Astrocyte of the cerebellum (primary cell): ENCODE data around the gene RNF14.

Source experiments
- DNase-seq: peaks from one replicate; pipeline ENCODE4 v3.0.0-alpha.2; 2011; ENCODE audit warnings: low read depth
- H3K4me3 ChIP-seq: 2 replicates; pipeline ENCODE4 v1.5.1; 2011; ENCODE audit warnings: mild to moderate bottlenecking, low read depth, low read length, moderate library complexity
- CTCF ChIP-seq: IDR thresholded peaks from 2 replicates; pipeline ENCODE4 v1.5.1; 2012; ENCODE audit warnings: low read length, low read depth, moderate library complexity, mild to moderate bottlenecking; ENCODE audit errors: missing control alignments
- in situ Hi-C: cut with HindIII; loops from 2 replicates; pipeline ENCODE4 v1.10.0; 2017; ENCODE audit warnings: low sequenced_read_pairs

RNF14 gene

GRCh38 chr5:142038735-142039134 lies 69.8 kb downstream of the RNF14 start:
- TF ChIP-seq CTCF, result no peak
- H3K4me3 ChIP-seq, result no peak overlapping the region
- DNase-seq, result no peak
- in situ Hi-C loops, result no loop called here
